CD4-positive, alpha-beta T cell (primary cell): Measurements from ENCODE around the gene ADARB2. TPM values are rescaled to one million over a fixed set of nuclear protein-coding genes. Genes with fewer than 3 reads are reported as not detected.

ENCODE experiments used
- ATAC-seq: fragments of 200-7000 bp; cut with Tn5 transposase; one replicate; pipeline ENCODE4 v1.10.0; 2022; ENCODE audit warnings: mild to moderate bottlenecking; ENCODE audit not compliant: poor library complexity
- CTCF ChIA-PET: fragments of 350-600 bp; sonication (Branson Sonifier 250); formaldehyde crosslinking; loops from one replicate; lab custom pipeline; 2021; ENCODE audit warnings: antibody characterized with exemption, inconsistent platforms; lab: Charles Lee
- POLR2A ChIA-PET: fragments of 350-600 bp; sonication (Branson Sonifier 250); formaldehyde crosslinking; loops from one replicate; lab custom pipeline; 2021; ENCODE audit warnings: antibody characterized with exemption, inconsistent platforms; lab: Charles Lee
- DNase-seq, 14 experiments: peaks; one replicate each; pipeline ENCODE4 v3.0.0-alpha.2; 2013 to 2020; ENCODE audit warnings: mixed read lengths in 2 of 14
- H3K27ac ChIP-seq, 2 donors: one replicate each; pipeline versions ENCODE4 v1.5.1 to v1.7.0; 2013; ENCODE audit warnings: low read length in 2 of 2, low read depth in 1 of 2, mild to moderate bottlenecking in 1 of 2
- H3K27me3 ChIP-seq, 2 experiments: 1 replicate in 1 of 2; 2 replicates in 1 of 2; pipeline versions ENCODE4 v1.6.1 to v1.7.0; 2013; ENCODE audit warnings: low read length in 2 of 2, control low read depth in 1 of 2, mild to moderate bottlenecking in 1 of 2, moderate library complexity in 1 of 2; ENCODE audit not compliant: insufficient read depth in 2 of 2, control insufficient read depth in 1 of 2
- H3K36me3 ChIP-seq: one replicate; pipeline ENCODE4 v1.6.1; 2013; ENCODE audit warnings: low read length, control low read depth; ENCODE audit not compliant: insufficient read depth
- H3K4me1 ChIP-seq: one replicate; pipeline ENCODE4 v1.6.1; 2013; ENCODE audit warnings: low read length, control low read depth; ENCODE audit not compliant: insufficient read depth
- H3K4me3 ChIP-seq: one replicate; pipeline ENCODE4 v1.5.1; 2013; ENCODE audit warnings: mild to moderate bottlenecking, low read length, moderate library complexity
- H3K9me3 ChIP-seq, 2 experiments: 1 replicate in 1 of 2; 2 replicates in 1 of 2; pipeline versions ENCODE4 v1.6.1 to v1.7.0; 2013; ENCODE audit warnings: low read length in 2 of 2, mild to moderate bottlenecking in 2 of 2, control low read depth in 1 of 2, moderate library complexity in 1 of 2; ENCODE audit not compliant: control insufficient read depth in 1 of 2, insufficient read depth in 1 of 2
- H3K27ac Mint-ChIP-seq: one replicate; pipeline ENCODE4 v1.8.0; 2020; ENCODE audit warnings: mixed read lengths
- H3K27me3 Mint-ChIP-seq: one replicate; pipeline ENCODE4 v1.8.0; 2021; ENCODE audit warnings: mixed read lengths
- H3K36me3 Mint-ChIP-seq: one replicate; pipeline ENCODE4 v1.8.0; 2021; ENCODE audit warnings: low read depth, mixed read lengths
- H3K4me1 Mint-ChIP-seq: one replicate; pipeline ENCODE4 v1.8.0; 2021; ENCODE audit warnings: low read depth, mixed read lengths
- H3K4me3 Mint-ChIP-seq: one replicate; pipeline ENCODE4 v1.8.0; 2020; ENCODE audit warnings: mild to moderate bottlenecking, mixed read lengths
- H3K9me3 Mint-ChIP-seq: one replicate; pipeline ENCODE4 v1.8.0; 2020; ENCODE audit warnings: mixed read lengths
- CTCF ChIP-seq: fragments of 200-600 bp; IDR thresholded peaks from one replicate; pipeline ENCODE4 v1.8.0; 2022; ENCODE audit warnings: antibody characterized with exemption, mild to moderate bottlenecking
- intact Hi-C, 2 experiments: fragments of 100-400 bp; cut with DNase I in 1 of 2; cut with micrococcal nuclease in 1 of 2; formaldehyde crosslinking; loops; one replicate each; pipeline versions ENCODE4 v1.15.1 to v1.9.0; 2023 to 2025; cut with DNase I, micrococcal nuclease
- total RNA-seq, 174 experiments: library from RNA in 2 of 174; stranded (reverse) in 2 of 174; gene quantifications; one replicate each; pipeline ENCODE4 v1.2.3 and lab custom pipeline; 2021 to 2026

Gene ADARB2
- total RNA-seq, 2 experiments from 2014 or later = 0.14 TPM; not detected in 1

GRCh38 chr10:1665681-1666080 is 71.6 kb downstream of the ADARB2 start:
- intact Hi-C loops = no loop called here
- H3K9me3 ChIP-seq = no peaks in the 10 kb centered on the region
- no peaks in the 10 kb centered on the region for H3K36me3 Mint-ChIP-seq

GRCh38 chr10:1665021-1665661 is 72.2 kb downstream of the ADARB2 start:
- intact Hi-C loops = no loop called here
- no peak for TF ChIP-seq CTCF

More at GRCh38 chr10:1665681-1666080, 71.6 kb downstream of the ADARB2 start:
- H3K27me3 ChIP-seq = peaks cover 0 to 3% of the 10 kb centered on the region in 2 experiments
- Mint-ChIP-seq H3K27ac (no peak overlapping the region), H3K9me3 (no peaks in the 10 kb centered on the region), H3K27me3 (peaks cover 13% of the 10 kb centered on the region), H3K4me3 (no peak overlapping the region), H3K4me1 (no peaks in the 10 kb centered on the region)
- H3K36me3 ChIP-seq = no peaks in the 10 kb centered on the region
- no peak for TF ChIP-seq CTCF
- POLR2A ChIA-PET = no interaction called here
- H3K4me1 ChIP-seq = peaks cover 5% of the 10 kb centered on the region
- no peak for ATAC-seq
- H3K4me3 ChIP-seq = no peak overlapping the region
- H3K27ac ChIP-seq = no peak overlapping the region
- CTCF ChIA-PET = no interaction called here
- DNase-seq = no peak

DNA sequence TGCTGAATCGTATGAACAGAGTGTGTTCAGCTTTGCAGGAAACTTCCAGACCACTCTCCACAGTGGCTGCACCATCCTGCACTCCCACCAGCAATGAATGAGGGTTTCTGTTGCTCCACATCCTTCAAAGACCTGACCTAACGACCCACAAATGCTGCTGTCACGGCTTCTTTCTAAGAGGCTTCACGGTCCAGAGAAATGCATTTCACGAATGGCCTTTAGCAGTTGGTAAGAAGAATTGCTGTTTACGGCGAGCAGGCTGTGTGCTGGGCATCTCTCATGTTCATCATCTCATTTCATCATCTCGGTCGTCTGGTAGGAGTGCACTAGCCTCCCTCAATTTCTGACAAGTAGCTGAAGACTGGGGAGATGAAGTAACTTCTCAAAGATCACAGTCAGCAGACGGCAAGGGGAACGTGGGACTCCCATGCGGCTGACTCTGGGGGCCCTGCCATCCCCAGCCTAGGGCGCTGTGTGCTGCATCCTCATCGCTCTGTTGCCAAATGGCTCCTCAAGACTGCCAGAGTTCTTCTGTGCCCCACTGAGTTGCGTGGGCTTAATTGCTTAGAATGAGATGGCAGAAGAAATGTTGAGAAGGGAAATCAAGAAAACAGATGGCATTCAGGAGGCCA is 72.9 kb downstream of the ADARB2 start:
- Mint-ChIP-seq H3K27me3 (peaks cover 13% of the 10 kb centered on the region), H3K36me3 (no peaks in the 10 kb centered on the region), H3K27ac (no peak overlapping the region), H3K4me3 (no peak overlapping the region), H3K9me3 (no peaks in the 10 kb centered on the region), H3K4me1 (no peaks in the 10 kb centered on the region)
- no peaks in the 10 kb centered on the region for H3K9me3 ChIP-seq
- no peak overlapping the region for H3K27ac ChIP-seq
- POLR2A ChIA-PET = no interaction called here
- H3K27me3 ChIP-seq = peaks cover 0 to 3% of the 10 kb centered on the region in 2 experiments
- intact Hi-C loops = no loop called here
- DNase-seq (no peak), ATAC-seq (no peak)
- H3K36me3 ChIP-seq = no peaks in the 10 kb centered on the region
- CTCF ChIA-PET = no interaction called here
- no peak for TF ChIP-seq CTCF
- H3K4me3 ChIP-seq = no peak overlapping the region
- peaks cover 5% of the 10 kb centered on the region for H3K4me1 ChIP-seq

More at GRCh38 chr10:1665021-1665661, 72.2 kb downstream of the ADARB2 start:
- no peak overlapping the region for H3K27ac Mint-ChIP-seq
- no peak overlapping the region for H3K4me3 Mint-ChIP-seq
- peaks cover 13% of the 10 kb centered on the region for H3K27me3 Mint-ChIP-seq
- H3K27ac ChIP-seq = no peak overlapping the region
- ATAC-seq (no peak), DNase-seq (no peak)
- no peaks in the 10 kb centered on the region for H3K36me3 Mint-ChIP-seq
- H3K36me3 ChIP-seq = no peaks in the 10 kb centered on the region
- H3K4me1 Mint-ChIP-seq = no peaks in the 10 kb centered on the region
- peaks cover 0 to 3% of the 10 kb centered on the region in 2 experiments for H3K27me3 ChIP-seq
- no peaks in the 10 kb centered on the region for H3K9me3 ChIP-seq
- peaks cover 5% of the 10 kb centered on the region for H3K4me1 ChIP-seq
- no peak overlapping the region for H3K4me3 ChIP-seq
- H3K9me3 Mint-ChIP-seq = no peaks in the 10 kb centered on the region
- POLR2A ChIA-PET = no interaction called here
- CTCF ChIA-PET = no interaction called here
